Osteoblast (primary cell): Measurements from ENCODE around the gene FASTKD3. TPM values are rescaled to one million over a fixed set of nuclear protein-coding genes. Genes with fewer than 3 reads are reported as not detected.

Experiments
- DNase-seq: peaks from one replicate; pipeline ENCODE4 v3.0.0; 2011; ENCODE audit warnings: low spot score, mixed read lengths; ENCODE audit not compliant: insufficient read length; ENCODE audit errors: missing footprints
- H2AFZ ChIP-seq: 2 replicates; pipeline ENCODE4 v1.6.0; 2011; ENCODE audit warnings: mild to moderate bottlenecking, low read length
- H3K27ac ChIP-seq: 2 replicates; pipeline ENCODE4 v1.5.1; 2011; ENCODE audit warnings: mild to moderate bottlenecking, low read depth, low read length, moderate library complexity
- H3K27me3 ChIP-seq: 2 replicates; pipeline ENCODE4 v1.6.0; 2012; ENCODE audit warnings: mild to moderate bottlenecking, control low read depth, inconsistent platforms, low read length, moderate library complexity; ENCODE audit not compliant: insufficient read depth
- H3K36me3 ChIP-seq: 2 replicates; pipeline ENCODE4 v1.5.1; 2011; ENCODE audit warnings: mild to moderate bottlenecking, low read length, control low read depth, moderate library complexity; ENCODE audit not compliant: insufficient read depth
- H3K4me1 ChIP-seq: 2 replicates; pipeline ENCODE4 v1.5.1; 2011; ENCODE audit warnings: mild to moderate bottlenecking, low read length, control low read depth, moderate library complexity; ENCODE audit not compliant: insufficient read depth
- H3K4me2 ChIP-seq: 2 replicates; pipeline ENCODE4 v1.6.0; 2011; ENCODE audit warnings: mild to moderate bottlenecking, low read length; ENCODE audit not compliant: insufficient read depth
- H3K4me3 ChIP-seq: fragments of 200-600 bp; sonication (generic); 3 replicates; pipeline ENCODE4 v1.5.1; 2012; ENCODE audit warnings: mild to moderate bottlenecking, low read length, inconsistent platforms; ENCODE audit not compliant: insufficient read depth
- H3K79me2 ChIP-seq: 2 replicates; pipeline ENCODE4 v1.6.0; 2012; ENCODE audit warnings: mild to moderate bottlenecking, low read length, control low read depth, inconsistent platforms; ENCODE audit not compliant: insufficient read depth
- H3K9me3 ChIP-seq: 2 replicates; pipeline ENCODE4 v1.5.1; 2011; ENCODE audit warnings: low read depth, low read length, control low read depth
- H4K20me1 ChIP-seq: 2 replicates; pipeline ENCODE4 v1.6.0; 2012; ENCODE audit warnings: mild to moderate bottlenecking, low read length, control low read depth; ENCODE audit not compliant: insufficient read depth
- total RNA-seq: library from RNA; depleted of rRNA; stranded (reverse); fragments of >200 nt; gene quantifications from 2 replicates; pipeline ENCODE4 v1.2.3, GENCODE V29; 2012
- TF ChIP-seq, protein P1 (sequence below): IDR thresholded peaks from 2 replicates; pipeline ENCODE4 v1.5.1; 2011; ENCODE audit warnings: mild to moderate bottlenecking, low read depth, low read length, moderate library complexity; ENCODE audit errors: extremely low read depth

FASTKD3 gene
- total RNA-seq, 1 donor: 10.9 TPM

DNA sequence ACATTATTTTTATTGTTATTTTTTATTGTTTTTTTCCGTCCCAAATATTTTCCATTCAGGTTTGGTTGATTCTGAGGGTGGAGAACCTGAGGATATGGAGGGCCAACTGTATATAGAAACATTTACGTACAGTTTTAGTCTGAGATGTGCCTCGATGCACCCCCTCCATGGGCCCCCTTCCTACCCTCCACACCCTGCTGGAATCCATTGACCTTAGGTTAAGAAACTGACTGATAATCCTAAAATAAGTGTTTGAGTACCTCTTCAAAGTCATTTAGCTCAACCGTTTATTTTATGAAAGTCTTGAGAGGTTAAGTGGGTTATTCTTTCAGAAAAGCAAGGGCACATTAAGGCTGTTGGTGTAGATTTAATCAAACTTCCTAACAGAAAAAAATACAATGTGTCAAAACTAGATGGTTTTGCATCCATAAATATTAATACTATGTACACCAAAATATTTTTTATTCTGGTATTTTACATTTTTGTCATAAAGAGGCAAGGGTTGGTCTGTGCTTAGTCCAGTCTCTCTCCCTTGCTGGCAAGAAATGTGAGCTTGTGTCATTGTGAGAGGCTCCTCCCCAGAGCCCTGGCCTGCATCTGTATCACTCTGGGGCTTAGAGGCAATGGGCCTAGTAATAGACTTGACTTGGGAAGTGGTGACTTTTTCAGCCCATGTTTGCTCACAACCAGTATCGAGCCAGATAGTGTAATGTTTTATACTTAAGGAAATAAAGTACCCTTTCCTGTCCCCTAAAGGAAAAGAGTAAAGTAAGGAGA lies 15.8 kb upstream of the FASTKD3 start:
- Histone ChIP-seq H3K79me2 (peaks cover 29% of the 10 kb centered on the region), H2AFZ (no peak overlapping the region), H3K4me2 (no peak overlapping the region), H3K27ac (no peak overlapping the region), H3K9me3 (no peaks in the 10 kb centered on the region), H3K36me3 (peaks cover 59% of the 10 kb centered on the region), H3K4me3 (no peak overlapping the region), H3K4me1 (no peaks in the 10 kb centered on the region), H4K20me1 (peaks cover 10% of the 10 kb centered on the region), H3K27me3 (no peaks in the 10 kb centered on the region)
- TF ChIP-seq, protein P1, sequence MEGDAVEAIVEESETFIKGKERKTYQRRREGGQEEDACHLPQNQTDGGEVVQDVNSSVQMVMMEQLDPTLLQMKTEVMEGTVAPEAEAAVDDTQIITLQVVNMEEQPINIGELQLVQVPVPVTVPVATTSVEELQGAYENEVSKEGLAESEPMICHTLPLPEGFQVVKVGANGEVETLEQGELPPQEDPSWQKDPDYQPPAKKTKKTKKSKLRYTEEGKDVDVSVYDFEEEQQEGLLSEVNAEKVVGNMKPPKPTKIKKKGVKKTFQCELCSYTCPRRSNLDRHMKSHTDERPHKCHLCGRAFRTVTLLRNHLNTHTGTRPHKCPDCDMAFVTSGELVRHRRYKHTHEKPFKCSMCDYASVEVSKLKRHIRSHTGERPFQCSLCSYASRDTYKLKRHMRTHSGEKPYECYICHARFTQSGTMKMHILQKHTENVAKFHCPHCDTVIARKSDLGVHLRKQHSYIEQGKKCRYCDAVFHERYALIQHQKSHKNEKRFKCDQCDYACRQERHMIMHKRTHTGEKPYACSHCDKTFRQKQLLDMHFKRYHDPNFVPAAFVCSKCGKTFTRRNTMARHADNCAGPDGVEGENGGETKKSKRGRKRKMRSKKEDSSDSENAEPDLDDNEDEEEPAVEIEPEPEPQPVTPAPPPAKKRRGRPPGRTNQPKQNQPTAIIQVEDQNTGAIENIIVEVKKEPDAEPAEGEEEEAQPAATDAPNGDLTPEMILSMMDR: no peak
- DNase-seq: no peak

DNA sequence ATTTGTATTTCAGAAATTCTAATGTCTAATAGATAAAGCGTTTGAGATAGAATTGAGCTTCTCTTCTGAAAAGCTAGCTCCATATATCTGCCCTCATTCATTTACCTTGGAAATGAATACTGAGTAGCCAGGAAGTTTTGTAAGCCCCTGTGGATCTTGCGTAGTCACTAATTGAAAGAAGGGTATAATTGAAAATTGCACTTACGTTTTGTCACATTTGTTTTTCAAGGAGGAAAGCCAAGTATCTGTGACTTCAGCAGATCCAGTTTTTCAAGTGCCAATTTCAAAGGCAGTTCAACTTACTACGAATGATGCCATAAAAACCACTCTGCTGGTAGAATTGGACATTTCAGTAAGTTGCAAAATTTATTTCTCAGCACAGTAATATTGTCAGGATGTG lies 14.1 kb upstream of the FASTKD3 start:
- H3K27ac ChIP-seq: no peak overlapping the region
- DNase-seq: no peak
- peaks cover 12% of the 10 kb centered on the region for H3K4me1 ChIP-seq
- peaks cover 32% of the 10 kb centered on the region for H3K79me2 ChIP-seq
- TF ChIP-seq, protein P1: no peak
- no peak overlapping the region for H3K4me2 ChIP-seq
- no peaks in the 10 kb centered on the region for H3K27me3 ChIP-seq
- no peaks in the 10 kb centered on the region for H3K9me3 ChIP-seq
- no peak overlapping the region for H2AFZ ChIP-seq
- peaks cover 20% of the 10 kb centered on the region for H4K20me1 ChIP-seq
- H3K4me3 ChIP-seq: no peak overlapping the region
- peaks cover 59% of the 10 kb centered on the region for H3K36me3 ChIP-seq

GRCh38 chr5:7881816-7882215 lies 13.0 kb upstream of the FASTKD3 start:
- H3K27me3 ChIP-seq: no peaks in the 10 kb centered on the region
- H2AFZ ChIP-seq: no peak overlapping the region
- no peak overlapping the region for H3K4me3 ChIP-seq
- TF ChIP-seq, protein P1: no peak
- no peak overlapping the region for H3K4me2 ChIP-seq
- H4K20me1 ChIP-seq: peaks cover 22% of the 10 kb centered on the region
- peaks cover 62% of the 10 kb centered on the region for H3K36me3 ChIP-seq
- H3K27ac ChIP-seq: no peak overlapping the region
- no peaks in the 10 kb centered on the region for H3K9me3 ChIP-seq
- H3K79me2 ChIP-seq: peaks cover 34% of the 10 kb centered on the region
- no peak for DNase-seq
- H3K4me1 ChIP-seq: peaks cover 23% of the 10 kb centered on the region

GRCh38 chr5:7881091-7881490 lies 12.3 kb upstream of the FASTKD3 start:
- Histone ChIP-seq H3K9me3 (no peaks in the 10 kb centered on the region), H3K36me3 (peaks cover 66% of the 10 kb centered on the region), H4K20me1 (peaks cover 25% of the 10 kb centered on the region), H3K27me3 (no peaks in the 10 kb centered on the region), H3K4me3 (no peak overlapping the region), H3K27ac (no peak overlapping the region), H3K4me2 (no peak overlapping the region), H3K79me2 (peaks cover 35% of the 10 kb centered on the region), H2AFZ (no peak overlapping the region), H3K4me1 (peaks cover 30% of the 10 kb centered on the region)
- TF ChIP-seq, protein P1: no peak
- no peak for DNase-seq
